Measurements from ENCODE around the gene SLC6A17. TPM values are rescaled to one million over a fixed set of nuclear protein-coding genes. Genes with fewer than 3 reads are reported as not detected.

SLC6A17 gene
- total RNA-seq, 6 experiments from 2014 or later, result not detected

- WGBS (ENCODE audit: insufficient coverage, low coverage, low lambda C conversion rate, missing lambda C conversion rate), result 86% methylated on average over 5 of the region's 10 CpGs
Measured at GRCh38 chr1:110195196-110195595, 44.9 kb downstream of the SLC6A17 start.

GRCh38 chr1:110196917-110197765 is 46.8 kb downstream of the SLC6A17 start:
- H3K4me3 ChIP-seq, result no peak overlapping the region
- TF ChIP-seq CTCF (IDR thresholded peaks at IDR 0.05) (peak; percentile 70 to 94 (median 92)), POLR2A (IDR thresholded peaks at IDR 0.05) (no peak)
- no peaks in the 10 kb centered on the region for H3K9me3 ChIP-seq
- no peaks in the 10 kb centered on the region for H3K36me3 ChIP-seq
- ATAC-seq (peak; percentile 74 to 94 (median 86)), DNase-seq (no peak)
- intact Hi-C loops (cut with DNase I), result no loop called here
- 21% methylated on average over 7 of the region's 12 CpGs for WGBS (ENCODE audit: insufficient coverage, low coverage, low lambda C conversion rate, missing lambda C conversion rate)
- H3K4me1 ChIP-seq, result no peaks in the 10 kb centered on the region
- H3K27me3 ChIP-seq, result no peaks in the 10 kb centered on the region
- H3K27ac ChIP-seq, result no peak overlapping the region

More at GRCh38 chr1:110195196-110195595, 44.9 kb downstream of the SLC6A17 start:
- no peaks in the 10 kb centered on the region for H3K9me3 ChIP-seq
- ATAC-seq, result no peak
- TF ChIP-seq CTCF (IDR thresholded peaks at IDR 0.05) (no peak), POLR2A (IDR thresholded peaks at IDR 0.05) (no peak)
- no peaks in the 10 kb centered on the region for H3K36me3 ChIP-seq
- peaks cover 0 to 7% (median 0%) of the 10 kb centered on the region in 4 donors for H3K4me1 ChIP-seq
- no peak overlapping the region for H3K27ac ChIP-seq
- no peaks in the 10 kb centered on the region for H3K27me3 ChIP-seq
- intact Hi-C loops (cut with DNase I), result no loop called here
- DNase-seq, result no peak
- H3K4me3 ChIP-seq, result no peak overlapping the region

- no peaks in the 10 kb centered on the region for H3K36me3 ChIP-seq
- H3K27ac ChIP-seq, result no peak overlapping the region
- no peak for TF ChIP-seq POLR2A (IDR thresholded peaks at IDR 0.05)
- TF ChIP-seq CTCF (IDR thresholded peaks at IDR 0.05), result no peak
- no peaks in the 10 kb centered on the region for H3K4me1 ChIP-seq
- ATAC-seq, result no peak
- WGBS (ENCODE audit: insufficient coverage, low coverage, low lambda C conversion rate, missing lambda C conversion rate), result no CpG with 5 or more reads among the region's 23 CpGs
- intact Hi-C loops (cut with DNase I), result no loop called here
- H3K4me3 ChIP-seq, result no peak overlapping the region
- no peaks in the 10 kb centered on the region for H3K9me3 ChIP-seq
- DNase-seq, result no peak
- H3K27me3 ChIP-seq, result no peaks in the 10 kb centered on the region
Measured at GRCh38 chr1:110197905-110198629, 47.8 kb downstream of the SLC6A17 start.

- ATAC-seq, result no peak
- TF ChIP-seq CTCF (IDR thresholded peaks at IDR 0.05) (no peak), POLR2A (IDR thresholded peaks at IDR 0.05) (no peak)
- H3K27me3 ChIP-seq, result no peaks in the 10 kb centered on the region
- H3K27ac ChIP-seq, result no peak overlapping the region
- no peak for DNase-seq
- H3K36me3 ChIP-seq, result no peaks in the 10 kb centered on the region
- no peak overlapping the region for H3K4me3 ChIP-seq
- H3K9me3 ChIP-seq, result no peaks in the 10 kb centered on the region
- intact Hi-C loops (cut with DNase I), result no loop called here
- no CpG with 5 or more reads among the region's 2 CpGs for WGBS (ENCODE audit: insufficient coverage, low coverage, low lambda C conversion rate, missing lambda C conversion rate)
- H3K4me1 ChIP-seq, result no peaks in the 10 kb centered on the region
Measured at GRCh38 chr1:110198746-110199145, 48.5 kb downstream of the SLC6A17 start.

Data from right lobe of liver (tissue), 6 donors.